ENCODE measurements around the gene VWA8.

Gene VWA8

DNA sequence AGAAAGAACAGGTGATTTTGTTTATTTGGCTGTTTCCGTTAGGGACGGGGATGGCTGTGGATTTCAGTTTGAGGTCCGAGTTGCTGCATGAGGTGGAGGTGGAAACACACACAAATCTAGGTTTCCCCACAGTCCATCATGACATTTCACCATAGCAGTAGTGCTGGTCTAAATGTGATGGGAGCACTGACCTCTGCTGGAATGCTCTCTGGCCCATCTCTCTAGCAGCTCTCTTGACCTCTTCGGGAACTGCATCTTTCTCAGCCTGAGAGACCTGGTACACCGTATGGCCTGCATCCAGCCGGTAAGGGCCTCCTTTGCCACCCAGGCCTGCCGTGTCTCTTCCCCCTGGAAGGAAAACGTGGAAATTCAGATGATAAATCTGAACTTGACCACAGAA, 349.5 kb downstream of the VWA8 start:
- TF ChIP-seq, protein P1, sequence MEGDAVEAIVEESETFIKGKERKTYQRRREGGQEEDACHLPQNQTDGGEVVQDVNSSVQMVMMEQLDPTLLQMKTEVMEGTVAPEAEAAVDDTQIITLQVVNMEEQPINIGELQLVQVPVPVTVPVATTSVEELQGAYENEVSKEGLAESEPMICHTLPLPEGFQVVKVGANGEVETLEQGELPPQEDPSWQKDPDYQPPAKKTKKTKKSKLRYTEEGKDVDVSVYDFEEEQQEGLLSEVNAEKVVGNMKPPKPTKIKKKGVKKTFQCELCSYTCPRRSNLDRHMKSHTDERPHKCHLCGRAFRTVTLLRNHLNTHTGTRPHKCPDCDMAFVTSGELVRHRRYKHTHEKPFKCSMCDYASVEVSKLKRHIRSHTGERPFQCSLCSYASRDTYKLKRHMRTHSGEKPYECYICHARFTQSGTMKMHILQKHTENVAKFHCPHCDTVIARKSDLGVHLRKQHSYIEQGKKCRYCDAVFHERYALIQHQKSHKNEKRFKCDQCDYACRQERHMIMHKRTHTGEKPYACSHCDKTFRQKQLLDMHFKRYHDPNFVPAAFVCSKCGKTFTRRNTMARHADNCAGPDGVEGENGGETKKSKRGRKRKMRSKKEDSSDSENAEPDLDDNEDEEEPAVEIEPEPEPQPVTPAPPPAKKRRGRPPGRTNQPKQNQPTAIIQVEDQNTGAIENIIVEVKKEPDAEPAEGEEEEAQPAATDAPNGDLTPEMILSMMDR (IDR thresholded peaks at IDR 0.05; ENCODE audit: control insufficient read depth, extremely low read depth, insufficient read depth), result no peak
- no peak overlapping the region for H3K4me3 ChIP-seq (ENCODE audit: low read depth, low read length)
- no peak for DNase-seq (ENCODE audit: low read depth)

DNA sequence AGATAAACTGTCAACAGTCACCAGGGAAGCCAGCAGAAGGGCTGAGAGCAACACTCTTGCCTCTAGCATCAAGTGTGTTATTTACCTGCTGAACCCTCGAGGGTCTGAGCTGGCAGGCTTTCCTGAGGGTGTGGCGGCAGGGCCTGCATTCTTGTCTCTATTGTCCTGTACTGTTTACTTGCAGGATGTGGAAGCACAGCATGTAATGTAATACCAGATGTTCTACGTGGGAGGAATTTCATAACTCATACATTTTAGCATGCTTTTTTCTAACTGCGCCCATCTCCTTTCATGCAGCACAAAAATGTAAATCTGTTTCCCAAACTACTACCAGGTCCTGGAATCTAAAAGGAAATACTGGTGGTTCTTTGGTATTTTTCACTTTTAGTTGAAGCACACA, 350.5 kb downstream of the VWA8 start:
- DNase-seq (ENCODE audit: low read depth), result no peak
- TF ChIP-seq, protein P1 (IDR thresholded peaks at IDR 0.05; ENCODE audit: control insufficient read depth, extremely low read depth, insufficient read depth), result no peak
- no peak overlapping the region for H3K4me3 ChIP-seq (ENCODE audit: low read depth, low read length)

DNA sequence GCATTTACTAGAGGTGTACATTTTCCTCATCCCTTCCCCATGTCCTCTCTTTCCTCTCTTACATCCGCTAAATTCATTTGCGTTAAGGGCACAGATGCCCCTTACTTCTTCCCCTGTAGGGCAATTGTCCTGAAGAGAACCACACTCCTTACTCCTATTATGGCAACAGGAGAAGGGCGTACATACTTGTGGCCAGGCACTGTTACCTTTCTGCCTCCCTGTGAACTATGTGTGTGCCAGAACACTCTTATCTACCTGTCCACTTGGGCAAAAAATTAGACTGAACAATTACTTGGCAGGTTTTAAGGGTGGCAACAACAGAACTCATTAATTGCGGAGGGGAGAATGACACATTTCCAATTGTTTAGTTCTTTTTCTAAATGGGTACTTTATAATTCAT, 351.1 kb downstream of the VWA8 start:
- no peak for DNase-seq (ENCODE audit: low read depth)
- TF ChIP-seq, protein P1 (IDR thresholded peaks at IDR 0.05; ENCODE audit: control insufficient read depth, extremely low read depth, insufficient read depth), result no peak
- no peak overlapping the region for H3K4me3 ChIP-seq (ENCODE audit: low read depth, low read length)

DNA sequence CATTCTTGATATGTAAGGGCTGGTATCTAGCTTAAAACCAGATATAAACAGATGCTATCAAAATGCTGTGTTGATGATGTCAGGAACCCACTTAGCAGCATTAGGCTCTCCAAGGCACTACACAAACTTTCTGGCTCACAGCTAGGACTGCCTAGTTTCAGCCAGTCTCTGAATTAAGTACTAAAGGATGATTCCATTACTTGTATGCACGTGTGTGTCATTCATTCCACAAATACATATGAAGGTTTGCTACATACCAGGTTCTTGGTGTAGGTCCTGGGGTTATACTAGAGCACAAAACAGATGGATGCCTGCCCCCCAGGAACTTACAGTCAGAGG, 352.1 kb downstream of the VWA8 start:
- no peak for DNase-seq (ENCODE audit: low read depth)
- TF ChIP-seq, protein P1 (IDR thresholded peaks at IDR 0.05; ENCODE audit: control insufficient read depth, extremely low read depth, insufficient read depth), result no peak
- H3K4me3 ChIP-seq (ENCODE audit: low read depth, low read length), result no peak overlapping the region

DNA sequence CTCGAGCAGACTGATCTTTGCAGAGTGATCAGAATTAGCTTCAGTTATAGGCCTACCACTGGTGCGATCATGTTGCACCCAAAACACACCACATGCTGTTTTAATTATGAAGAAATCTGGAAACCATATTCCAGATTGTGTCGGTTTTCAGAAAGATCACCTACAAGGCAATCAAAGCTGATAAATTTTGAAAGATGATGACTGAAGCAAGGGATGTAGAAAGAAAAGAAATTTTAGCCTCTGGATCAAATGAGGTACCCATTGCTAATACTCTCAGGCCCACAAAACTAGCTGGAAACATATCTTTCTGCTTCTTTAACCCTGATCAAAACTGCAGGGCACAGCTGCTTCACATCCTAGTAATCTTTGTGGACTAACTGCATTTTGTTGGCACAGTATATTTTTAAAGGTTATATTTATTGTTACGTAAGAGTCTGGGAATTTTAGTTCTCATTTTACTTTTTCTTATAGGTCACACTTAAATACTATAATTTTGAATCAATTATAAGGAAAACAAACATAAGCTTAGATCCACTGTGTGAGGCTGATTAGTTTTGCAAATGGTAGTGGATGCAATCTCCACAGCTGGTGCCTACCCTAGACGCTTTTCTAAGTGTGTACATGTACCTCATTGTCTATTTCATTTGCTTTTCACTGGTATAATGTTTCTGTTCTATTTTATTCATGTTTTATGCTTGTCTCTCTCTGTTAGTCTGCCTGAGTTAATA, 352.6 kb downstream of the VWA8 start:
- DNase-seq (ENCODE audit: low read depth), result no peak
- TF ChIP-seq, protein P1 (IDR thresholded peaks at IDR 0.05; ENCODE audit: control insufficient read depth, extremely low read depth, insufficient read depth), result no peak
- no peak overlapping the region for H3K4me3 ChIP-seq (ENCODE audit: low read depth, low read length)

DNA sequence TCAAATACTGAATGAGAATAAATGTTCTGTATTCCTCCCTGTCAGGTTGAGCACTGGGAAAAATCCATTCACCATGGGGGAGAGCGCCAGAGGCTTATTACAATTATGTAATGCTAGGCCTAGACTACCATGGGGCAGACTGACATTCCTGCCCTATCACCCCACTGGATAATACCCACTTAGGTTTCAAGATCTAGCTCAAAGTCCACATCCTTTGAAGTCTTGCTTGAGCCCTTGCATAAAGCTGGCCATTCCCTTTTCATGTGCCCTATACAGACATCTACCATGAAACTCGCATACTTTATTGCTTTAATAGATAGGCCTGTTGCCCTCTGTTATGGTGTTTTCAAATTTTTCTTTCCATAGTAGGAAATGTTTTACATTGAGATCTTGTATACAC, 354.3 kb downstream of the VWA8 start:
- H3K4me3 ChIP-seq (ENCODE audit: low read depth, low read length), result no peak overlapping the region
- TF ChIP-seq, protein P1 (IDR thresholded peaks at IDR 0.05; ENCODE audit: control insufficient read depth, extremely low read depth, insufficient read depth), result no peak
- no peak for DNase-seq (ENCODE audit: low read depth)

Measured in LNCaP clone FGC (cell line).